Activated T-helper 1 cell treated with anti-CD3 and anti-CD28 coated beads, Interleukin-12 subunit alpha, Interleukin-12 subunit beta, Interleukin-2, Interleukin-4 antibody, amounts not matched to agents 30 ng/mL and 10 ng/mL and 1 ng/mL, durations not matched to agents 14 hours and 24 hours and 36 hours (primary cell): ENCODE measurements around the gene ZNF460. TPM values are rescaled to one million over a fixed set of nuclear protein-coding genes. Genes with fewer than 3 reads are reported as not detected.
"Not testable (repeated sequence)": the region's sequence is repeated elsewhere in the genome, so short reads cannot be mapped to it uniquely, and the experiment has no call there.

ENCODE experiments used
- DNase-seq: peaks from one replicate; pipeline ENCODE4 v3.0.0; 2021; ENCODE audit warnings: low spot score
- H3K27ac Mint-ChIP-seq: one replicate; pipeline ENCODE4 v1.8.0; 2021; ENCODE audit warnings: mild to moderate bottlenecking, mixed read lengths
- H3K27me3 Mint-ChIP-seq: one replicate; pipeline ENCODE4 v1.8.0; 2022; ENCODE audit warnings: mild to moderate bottlenecking, moderate library complexity, mixed read lengths; ENCODE audit not compliant: insufficient read depth
- H3K36me3 Mint-ChIP-seq: one replicate; pipeline ENCODE4 v1.8.0; 2021; ENCODE audit warnings: low read depth, mixed read lengths
- H3K4me1 Mint-ChIP-seq: one replicate; pipeline ENCODE4 v1.8.0; 2021; ENCODE audit warnings: low read depth, mixed read lengths
- H3K4me3 Mint-ChIP-seq: one replicate; pipeline ENCODE4 v1.8.0; 2021; ENCODE audit warnings: mild to moderate bottlenecking, moderate library complexity, mixed read lengths
- H3K9me3 Mint-ChIP-seq: one replicate; pipeline ENCODE4 v1.8.0; 2021; ENCODE audit warnings: mixed read lengths
- intact Hi-C: fragments of 100-400 bp; cut with micrococcal nuclease; formaldehyde crosslinking; loops from one replicate; pipeline ENCODE4 v1.15.1; 2024
- total RNA-seq: library from RNA; stranded (reverse); gene quantifications from 2 replicates; pipeline ENCODE4 v1.2.3, GENCODE V29; 2022

ZNF460 gene
- 41.4 and 47.7 TPM in 2 replicates for total RNA-seq

DNA sequence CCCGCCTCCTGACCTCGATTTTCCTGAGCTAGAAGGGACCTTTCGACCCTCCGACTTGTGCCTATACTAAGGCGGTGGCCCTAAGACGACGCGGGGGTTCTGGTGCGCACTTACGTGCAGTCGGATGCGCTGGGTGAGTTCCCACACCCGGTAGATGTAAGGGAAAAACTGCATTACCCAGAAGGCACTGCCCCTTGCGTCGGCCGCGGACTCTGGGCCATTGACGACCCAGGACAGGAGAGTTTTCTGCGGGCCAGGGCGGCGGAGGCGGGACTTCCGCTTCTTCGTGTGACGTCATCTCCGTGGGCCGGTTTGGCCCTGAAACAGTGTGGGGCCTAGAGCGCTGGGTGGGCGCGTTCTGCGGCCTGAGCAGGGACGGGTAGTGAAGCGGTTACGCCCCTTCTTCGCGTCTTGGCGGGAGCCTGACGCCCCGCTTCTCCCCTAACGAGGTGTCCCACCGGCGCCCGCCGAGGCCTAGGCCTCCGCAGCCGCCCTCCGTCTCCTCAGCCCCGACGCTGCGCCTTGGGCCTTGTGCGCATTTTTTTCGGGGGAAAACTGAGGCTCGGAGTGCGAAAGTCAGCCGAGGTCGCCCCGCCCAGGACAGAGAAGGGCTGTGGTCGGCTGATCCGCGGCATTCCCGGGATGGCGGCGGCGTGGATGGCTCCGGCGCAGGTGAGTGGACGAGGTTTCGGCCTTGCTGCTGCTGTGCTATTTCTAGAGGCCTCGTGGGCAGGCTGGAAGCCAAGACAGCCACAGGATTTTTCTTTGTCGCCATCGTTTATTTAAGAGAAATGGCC is at the start of gene ZNF460:
TSS of gene ZNF460 (plus strand) at position 321 of the 797 bp plus-strand sequence. CDS start at position 643, 322 bp downstream.
- Mint-ChIP-seq H3K4me1 (peaks cover 29% of the 10 kb centered on the region), H3K27me3 (peaks cover 2% of the 10 kb centered on the region), H3K36me3 (peaks cover 30% of the 10 kb centered on the region), H3K4me3 (no peak within 1 kb of the TSS), H3K27ac (no peak within 1 kb of the TSS), H3K9me3 (peaks cover 10% of the 10 kb centered on the region)
- intact Hi-C loops = loop anchor here (1.0 to 10.0 kb wide), 9 partner anchors 40 to 1024 kb away; partner anchors contain the start of genes ERVK3-1, TRAPPC2B, ZNF17 and ZNF264
- DNase-seq = peak; percentile 95

DNA sequence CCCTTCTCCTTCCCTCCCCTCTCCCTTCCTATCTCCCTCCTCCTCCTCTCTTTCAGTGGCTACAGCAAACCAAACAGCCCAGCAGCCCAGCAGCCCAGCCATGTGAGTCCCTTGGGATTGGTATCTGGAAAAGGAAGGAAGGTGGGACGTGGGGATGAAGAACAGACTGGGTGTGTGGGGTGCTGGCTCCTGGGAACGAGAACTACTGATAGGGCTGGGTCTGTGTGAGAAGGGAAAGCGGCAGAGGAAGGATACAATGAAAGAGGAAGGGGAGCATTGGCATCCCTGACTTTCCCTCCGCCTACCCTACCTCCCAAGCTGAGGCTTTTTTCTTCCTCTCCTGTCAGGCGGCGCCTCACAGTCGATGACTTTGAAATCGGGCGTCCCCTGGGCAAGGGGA is 48.6 kb upstream of the ZNF460 start:
- H3K27ac Mint-ChIP-seq = no peak overlapping the region
- no peaks in the 10 kb centered on the region for H3K36me3 Mint-ChIP-seq
- no peak overlapping the region for H3K4me3 Mint-ChIP-seq
- intact Hi-C loops = no loop called here
- H3K9me3 Mint-ChIP-seq = peaks cover 23% of the 10 kb centered on the region
- no peak for DNase-seq
- no peaks in the 10 kb centered on the region for H3K4me1 Mint-ChIP-seq
- no peaks in the 10 kb centered on the region for H3K27me3 Mint-ChIP-seq

DNA sequence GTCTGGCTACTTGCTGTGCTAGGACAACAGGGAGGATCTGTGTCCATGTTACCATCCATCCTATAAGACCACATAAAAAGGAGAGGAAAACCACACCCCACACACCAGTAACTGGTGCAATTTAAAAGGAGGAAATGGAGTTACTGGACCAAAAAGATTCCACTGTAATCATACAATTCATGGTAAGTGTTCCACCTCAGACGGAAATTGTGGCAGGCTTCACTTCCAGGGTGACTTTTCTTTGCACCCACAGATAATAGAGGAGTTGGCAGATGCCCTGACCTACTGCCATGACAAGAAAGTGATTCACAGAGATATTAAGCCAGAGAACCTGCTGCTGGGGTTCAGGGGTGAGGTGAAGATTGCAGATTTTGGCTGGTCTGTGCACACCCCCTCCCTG is 47.1 kb upstream of the ZNF460 start:
- Mint-ChIP-seq H3K27ac (no peak overlapping the region), H3K4me1 (no peaks in the 10 kb centered on the region), H3K27me3 (no peaks in the 10 kb centered on the region), H3K4me3 (no peak overlapping the region), H3K36me3 (no peaks in the 10 kb centered on the region), H3K9me3 (peaks cover 14% of the 10 kb centered on the region)
- intact Hi-C loops = no loop called here
- DNase-seq = no peak

DNA sequence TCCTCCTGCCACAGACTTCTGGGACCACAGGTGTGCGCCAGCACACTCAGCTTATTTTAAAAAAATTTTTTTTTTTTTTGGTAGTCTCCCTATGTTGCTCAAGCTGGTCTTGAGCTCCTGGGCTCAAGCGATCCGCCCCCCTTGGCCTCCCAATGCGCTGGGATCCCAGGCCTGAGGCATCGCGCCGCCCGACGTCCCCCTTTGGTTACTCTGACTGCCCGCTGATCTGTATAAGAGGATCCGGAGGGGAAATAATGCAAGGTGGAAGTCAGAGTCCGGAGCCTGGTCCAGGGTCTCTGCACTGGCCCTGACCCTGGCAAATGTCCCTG is 40.3 kb upstream of the ZNF460 start:
- peak overlapping the region; percentile 97 for H3K27ac Mint-ChIP-seq
- H3K4me3 Mint-ChIP-seq = peak overlapping the region; percentile 92
- no peak for DNase-seq
- peaks cover 10% of the 10 kb centered on the region for H3K9me3 Mint-ChIP-seq
- no peaks in the 10 kb centered on the region for H3K27me3 Mint-ChIP-seq
- peaks cover 20% of the 10 kb centered on the region for H3K36me3 Mint-ChIP-seq
- H3K4me1 Mint-ChIP-seq = peaks cover 14% of the 10 kb centered on the region
- intact Hi-C loops = loop anchor here (1.0 to 2.0 kb wide), 12 partner anchors 40 to 507 kb away; partner anchors contain the start of genes TRAPPC2B, ZNF17, ZNF264 and ZNF304

DNA sequence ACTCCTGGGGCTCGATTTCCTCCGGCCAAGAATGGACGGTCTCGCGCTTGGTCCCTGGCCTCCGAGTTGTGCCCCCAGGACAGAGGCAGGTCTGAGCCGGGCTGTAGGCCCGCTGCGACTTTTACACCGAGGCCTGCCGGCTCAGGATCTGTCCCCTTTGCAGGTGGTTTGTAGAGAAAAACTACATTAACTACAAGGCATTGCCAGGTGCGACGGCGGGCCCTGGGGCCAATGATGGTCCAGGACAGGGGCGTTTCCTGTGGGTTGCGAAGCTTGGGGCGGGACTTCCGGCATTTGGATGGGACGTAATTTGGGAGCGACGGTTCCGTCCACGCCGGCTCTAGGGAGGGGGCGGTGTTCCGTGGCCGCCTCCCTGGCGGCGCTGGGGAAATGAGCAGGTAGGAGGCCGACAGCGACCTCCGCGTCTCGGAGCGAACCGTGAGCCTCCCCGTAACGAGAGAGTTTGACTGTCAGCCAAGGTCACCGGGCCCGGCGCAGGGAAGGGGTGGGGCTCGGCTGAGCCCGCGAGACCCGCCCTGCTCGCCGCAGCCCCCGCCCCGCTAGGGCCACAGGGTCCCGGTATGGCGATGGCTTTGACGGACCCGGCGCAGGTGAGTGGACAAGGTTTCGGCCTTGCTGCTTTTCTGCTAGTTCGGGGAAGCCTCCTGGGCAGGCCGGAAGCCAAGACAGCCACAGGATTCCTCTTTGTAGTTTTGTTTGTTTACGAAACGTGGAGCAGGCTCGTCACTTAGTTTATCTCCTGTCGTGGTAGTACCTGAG is 39.8 kb upstream of the ZNF460 start, which contains the start of gene ZNF805:
TSS of gene ZNF805 (plus strand) at position 322 of the 780 bp plus-strand sequence. CDS start at position 582, 260 bp downstream.
- H3K27me3 Mint-ChIP-seq = no peaks in the 10 kb centered on the region
- intact Hi-C loops = loop anchor here (1.0 to 2.0 kb wide), 12 partner anchors 40 to 506 kb away; partner anchors contain the start of genes TRAPPC2B, ZNF17, ZNF264 and ZNF304
- H3K4me3 Mint-ChIP-seq = peak within 1 kb of the TSS; percentile 92
- H3K9me3 Mint-ChIP-seq = peaks cover 13% of the 10 kb centered on the region
- DNase-seq = peak; percentile 93
- peaks cover 23% of the 10 kb centered on the region for H3K36me3 Mint-ChIP-seq
- peaks cover 14% of the 10 kb centered on the region for H3K4me1 Mint-ChIP-seq
- peak within 1 kb of the TSS; percentile 97 for H3K27ac Mint-ChIP-seq

DNA sequence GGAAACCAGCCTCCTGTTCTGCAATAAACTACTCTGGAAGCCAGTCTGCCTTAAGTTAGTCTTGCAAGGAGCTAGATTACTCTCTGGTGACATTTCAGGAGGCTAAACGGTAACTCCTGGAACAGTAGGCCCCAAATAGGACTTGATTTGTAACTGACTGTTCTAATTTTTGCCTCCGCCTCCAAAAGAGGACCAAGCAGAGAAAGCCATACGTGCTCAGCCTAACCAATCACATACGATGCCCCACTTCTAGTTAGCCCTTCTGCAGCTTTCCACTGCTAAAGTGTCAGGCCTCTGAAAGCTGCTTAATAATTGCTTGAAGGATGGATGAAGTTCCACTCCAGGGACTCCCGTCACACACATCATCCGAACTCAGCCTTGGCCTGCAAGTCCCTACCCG is 39.1 kb upstream of the ZNF460 start:
- H3K4me1 Mint-ChIP-seq = peaks cover 14% of the 10 kb centered on the region
- H3K36me3 Mint-ChIP-seq = peaks cover 28% of the 10 kb centered on the region
- DNase-seq = no peak
- H3K4me3 Mint-ChIP-seq = peak overlapping the region; percentile 92
- intact Hi-C loops = loop anchor here (2.0 kb wide), 2 partner anchors 338 to 506 kb away; partner anchors contain the start of genes ZNF416 and ZNF776
- no peaks in the 10 kb centered on the region for H3K27me3 Mint-ChIP-seq
- peak overlapping the region; percentile 97 for H3K27ac Mint-ChIP-seq
- H3K9me3 Mint-ChIP-seq = peaks cover 16% of the 10 kb centered on the region

DNA sequence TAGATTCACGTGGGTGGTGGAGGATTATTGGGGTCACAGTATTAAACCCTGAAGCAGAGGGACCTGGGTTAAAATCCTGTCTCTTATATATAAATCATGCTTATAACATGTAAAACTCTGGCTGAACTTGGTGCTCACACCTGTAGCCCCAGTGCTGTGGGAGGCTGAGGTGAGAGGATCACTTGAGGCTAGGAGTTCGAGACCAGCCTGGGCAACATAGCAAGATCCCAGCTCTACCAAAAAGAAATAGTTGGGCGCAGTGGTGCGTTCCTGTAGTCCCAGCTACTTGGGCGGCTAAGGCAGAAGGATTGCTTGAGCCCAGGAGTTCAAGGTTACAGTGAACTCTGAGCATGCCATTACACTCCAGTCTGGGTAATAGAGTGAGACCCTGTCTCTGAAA is 37.5 kb upstream of the ZNF460 start:
- Mint-ChIP-seq H3K9me3 (peaks cover 16% of the 10 kb centered on the region), H3K4me1 (peaks cover 14% of the 10 kb centered on the region), H3K4me3 (no peak overlapping the region), H3K27me3 (no peaks in the 10 kb centered on the region), H3K36me3 (peaks cover 36% of the 10 kb centered on the region), H3K27ac (no peak overlapping the region)
- intact Hi-C loops = no loop called here
- no peak for DNase-seq

DNA sequence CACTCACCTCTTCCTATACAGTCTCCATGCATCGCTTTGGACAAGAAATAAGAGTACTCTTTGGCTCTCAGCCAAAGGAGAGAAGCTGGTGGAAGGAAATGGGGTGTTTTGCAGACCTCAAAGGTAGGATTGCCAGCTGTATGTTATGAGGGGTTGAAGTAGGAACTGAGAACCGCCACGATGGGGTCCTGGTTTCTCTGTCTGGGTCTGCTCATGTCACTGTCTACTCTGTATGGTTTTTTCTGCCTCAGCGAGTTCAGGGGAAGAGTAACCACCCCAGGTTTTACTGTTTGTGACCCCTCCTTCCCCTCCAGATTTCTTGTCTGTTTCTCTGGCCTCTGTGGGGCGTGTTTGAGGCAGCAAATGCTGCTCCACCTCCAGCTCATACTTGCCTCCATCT is 35.8 kb upstream of the ZNF460 start:
- intact Hi-C loops = no loop called here
- H3K36me3 Mint-ChIP-seq = peaks cover 47% of the 10 kb centered on the region
- no peak overlapping the region for H3K4me3 Mint-ChIP-seq
- peaks cover 14% of the 10 kb centered on the region for H3K4me1 Mint-ChIP-seq
- no peak overlapping the region for H3K27ac Mint-ChIP-seq
- peaks cover 12% of the 10 kb centered on the region for H3K9me3 Mint-ChIP-seq
- no peak for DNase-seq
- H3K27me3 Mint-ChIP-seq = no peaks in the 10 kb centered on the region

DNA sequence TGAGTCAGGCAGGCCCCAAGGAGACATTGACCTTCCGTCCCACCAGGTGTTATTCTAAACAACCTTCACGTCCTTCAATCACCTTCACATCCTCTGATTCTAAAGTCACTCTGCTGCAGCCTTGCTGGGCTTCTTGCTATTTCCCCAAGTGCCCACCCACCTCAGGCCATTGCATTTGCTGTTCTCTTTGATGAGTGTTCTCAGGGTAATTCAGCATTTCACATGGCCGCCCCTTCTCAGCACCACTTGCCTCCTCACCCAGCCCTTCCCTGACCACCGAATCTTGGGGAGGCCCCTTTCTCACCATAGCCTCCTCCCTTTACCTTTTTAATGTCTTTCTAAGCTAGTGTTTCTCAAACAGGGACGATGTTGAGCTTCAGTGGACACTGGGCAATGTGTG is 35.2 kb upstream of the ZNF460 start:
- intact Hi-C loops = no loop called here
- no peak for DNase-seq
- H3K4me3 Mint-ChIP-seq = no peak overlapping the region
- H3K27me3 Mint-ChIP-seq = no peaks in the 10 kb centered on the region
- H3K9me3 Mint-ChIP-seq = peaks cover 14% of the 10 kb centered on the region
- peaks cover 49% of the 10 kb centered on the region for H3K36me3 Mint-ChIP-seq
- no peak overlapping the region for H3K27ac Mint-ChIP-seq
- H3K4me1 Mint-ChIP-seq = peaks cover 13% of the 10 kb centered on the region

DNA sequence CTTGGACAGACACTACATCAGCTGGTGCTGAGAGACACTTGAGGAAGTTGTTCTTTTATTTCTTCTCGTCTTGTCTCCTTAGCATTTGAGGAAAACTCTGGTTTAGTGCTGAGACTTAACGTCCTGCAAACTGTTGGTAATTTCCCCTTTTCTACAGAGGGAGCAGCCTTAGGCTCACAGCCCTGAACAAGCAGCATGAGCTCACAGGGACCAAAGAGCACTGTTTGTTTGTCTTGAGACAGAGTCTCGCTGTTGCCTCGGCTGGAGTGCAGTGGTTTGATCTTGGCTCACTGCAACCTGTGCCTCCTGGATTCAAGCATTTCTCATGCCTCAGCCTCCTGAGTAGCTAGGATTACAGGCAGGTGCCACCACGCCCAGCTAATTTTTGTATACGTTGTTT is 34.3 kb upstream of the ZNF460 start:
- intact Hi-C loops = no loop called here
- Mint-ChIP-seq H3K9me3 (peaks cover 21% of the 10 kb centered on the region), H3K27ac (no peak overlapping the region), H3K27me3 (no peaks in the 10 kb centered on the region), H3K36me3 (peaks cover 56% of the 10 kb centered on the region), H3K4me3 (no peak overlapping the region), H3K4me1 (peaks cover 10% of the 10 kb centered on the region)
- DNase-seq = no peak

DNA sequence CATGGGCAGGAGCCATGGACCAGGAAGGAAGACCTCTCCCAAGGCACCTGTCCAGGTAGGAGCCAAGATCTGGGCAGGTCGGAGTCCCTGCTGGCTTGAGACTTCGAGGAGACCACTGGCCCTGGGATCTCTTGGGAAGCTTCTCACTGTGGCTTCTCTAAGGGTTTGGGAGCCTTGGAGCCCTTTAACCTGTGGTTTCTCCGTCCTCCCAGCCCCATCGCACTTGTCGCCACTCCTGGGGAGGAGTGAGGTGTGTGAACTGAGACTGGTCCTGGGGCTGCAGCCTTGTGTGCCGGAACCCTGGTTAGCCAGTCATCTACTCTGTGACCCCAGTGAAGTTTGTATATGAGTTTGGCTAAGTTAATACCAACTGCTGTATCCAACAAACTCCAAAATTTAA is 31.6 kb upstream of the ZNF460 start:
- H3K27ac Mint-ChIP-seq = no peak overlapping the region
- peaks cover 77% of the 10 kb centered on the region for H3K36me3 Mint-ChIP-seq
- no peak for DNase-seq
- H3K4me1 Mint-ChIP-seq = no peaks in the 10 kb centered on the region
- H3K27me3 Mint-ChIP-seq = no peaks in the 10 kb centered on the region
- H3K9me3 Mint-ChIP-seq = peaks cover 36% of the 10 kb centered on the region
- H3K4me3 Mint-ChIP-seq = no peak overlapping the region
- intact Hi-C loops = no loop called here

DNA sequence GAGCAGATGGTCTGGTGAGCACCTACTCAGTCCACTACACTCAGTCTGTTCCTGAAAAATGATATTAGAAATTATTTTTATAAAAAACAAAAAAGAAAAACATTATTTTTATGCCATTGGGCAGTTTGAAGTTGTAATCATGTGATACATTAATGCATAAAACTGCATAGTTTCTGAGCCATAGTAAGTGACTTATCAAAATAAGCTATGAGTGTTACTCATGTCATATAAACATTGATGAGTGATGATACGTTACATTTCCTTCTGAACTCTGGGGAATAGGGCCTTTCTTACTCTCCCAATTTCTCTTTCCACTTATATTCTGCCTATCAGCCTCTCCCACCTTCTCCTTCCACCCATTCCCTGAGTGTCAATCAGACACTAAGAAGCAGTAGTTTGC is 31.0 kb upstream of the ZNF460 start:
- H3K27me3 Mint-ChIP-seq = no peaks in the 10 kb centered on the region
- intact Hi-C loops = no loop called here
- DNase-seq = no peak
- no peaks in the 10 kb centered on the region for H3K4me1 Mint-ChIP-seq
- H3K27ac Mint-ChIP-seq = no peak overlapping the region
- peaks cover 78% of the 10 kb centered on the region for H3K36me3 Mint-ChIP-seq
- peaks cover 43% of the 10 kb centered on the region for H3K9me3 Mint-ChIP-seq
- no peak overlapping the region for H3K4me3 Mint-ChIP-seq

DNA sequence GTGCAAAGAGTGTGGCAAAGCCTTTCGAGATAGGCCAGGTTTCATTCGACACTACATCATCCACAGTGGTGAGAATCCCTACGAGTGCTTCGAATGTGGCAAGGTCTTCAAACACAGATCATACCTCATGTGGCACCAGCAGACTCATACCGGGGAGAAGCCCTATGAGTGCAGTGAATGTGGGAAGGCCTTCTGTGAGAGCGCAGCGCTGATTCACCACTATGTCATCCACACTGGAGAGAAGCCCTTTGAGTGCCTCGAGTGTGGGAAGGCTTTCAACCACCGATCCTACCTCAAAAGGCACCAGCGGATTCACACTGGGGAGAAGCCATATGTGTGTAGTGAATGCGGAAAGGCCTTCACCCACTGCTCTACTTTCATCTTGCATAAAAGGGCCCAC is 26.5 kb upstream of the ZNF460 start:
- H3K4me3 Mint-ChIP-seq, H3K27me3 Mint-ChIP-seq, H3K4me1 Mint-ChIP-seq, DNase-seq, H3K27ac Mint-ChIP-seq, intact Hi-C loops: not testable (repeated sequence)
- H3K9me3 Mint-ChIP-seq = peaks cover 65% of the 10 kb centered on the region
- H3K36me3 Mint-ChIP-seq = peaks cover 75% of the 10 kb centered on the region
